GM20000 (cell line): Measurements from ENCODE around the gene DPP6.
A peak's percentile ranks its signal among the peaks of the same experiment; 100 is the strongest.

Experiments
- DNase-seq: peaks from one replicate; pipeline ENCODE4 v3.0.0; 2012; ENCODE audit warnings: low spot score
- TF ChIP-seq, protein P1 (sequence below): IDR thresholded peaks from 2 replicates; pipeline ENCODE4 v1.5.1; 2012; ENCODE audit warnings: mild to moderate bottlenecking, control low read depth; ENCODE audit errors: extremely low read depth, missing control alignments

DPP6 gene

DNA sequence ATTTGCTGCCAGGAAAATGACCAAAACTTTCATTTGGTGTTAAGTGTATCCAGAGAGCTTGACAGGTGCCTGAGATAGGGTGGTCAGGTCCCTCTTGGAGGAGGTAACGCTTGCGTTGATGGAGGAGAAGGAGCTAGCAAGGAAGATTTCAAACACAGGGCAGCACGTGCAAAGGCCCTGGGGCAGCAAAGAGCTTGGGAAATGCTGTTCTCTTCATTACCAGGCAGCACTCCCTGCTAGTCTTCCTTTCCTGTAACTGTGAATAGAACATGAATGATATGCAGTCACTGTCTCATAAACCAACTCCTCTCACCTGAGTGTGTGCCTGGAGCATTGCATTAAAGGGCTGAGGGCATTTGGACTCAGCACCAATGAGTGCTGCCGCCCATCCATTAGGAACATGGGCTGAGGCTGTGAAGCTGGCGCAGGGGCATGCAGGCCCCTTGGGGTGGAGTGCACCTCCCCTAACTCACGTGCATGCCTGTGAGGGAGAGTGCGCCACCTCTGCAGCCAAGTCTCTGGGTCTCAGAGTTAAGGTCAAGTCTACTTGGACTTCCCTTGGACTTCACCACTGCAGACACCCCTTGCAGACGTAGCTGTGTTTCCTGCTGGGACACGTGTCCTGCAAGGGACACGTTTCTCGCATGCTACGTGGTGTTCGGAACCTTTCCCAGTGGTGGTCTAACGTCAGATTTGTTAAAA, 813.9 kb downstream of the DPP6 start:
- DNase-seq = no peak
- TF ChIP-seq, protein P1, sequence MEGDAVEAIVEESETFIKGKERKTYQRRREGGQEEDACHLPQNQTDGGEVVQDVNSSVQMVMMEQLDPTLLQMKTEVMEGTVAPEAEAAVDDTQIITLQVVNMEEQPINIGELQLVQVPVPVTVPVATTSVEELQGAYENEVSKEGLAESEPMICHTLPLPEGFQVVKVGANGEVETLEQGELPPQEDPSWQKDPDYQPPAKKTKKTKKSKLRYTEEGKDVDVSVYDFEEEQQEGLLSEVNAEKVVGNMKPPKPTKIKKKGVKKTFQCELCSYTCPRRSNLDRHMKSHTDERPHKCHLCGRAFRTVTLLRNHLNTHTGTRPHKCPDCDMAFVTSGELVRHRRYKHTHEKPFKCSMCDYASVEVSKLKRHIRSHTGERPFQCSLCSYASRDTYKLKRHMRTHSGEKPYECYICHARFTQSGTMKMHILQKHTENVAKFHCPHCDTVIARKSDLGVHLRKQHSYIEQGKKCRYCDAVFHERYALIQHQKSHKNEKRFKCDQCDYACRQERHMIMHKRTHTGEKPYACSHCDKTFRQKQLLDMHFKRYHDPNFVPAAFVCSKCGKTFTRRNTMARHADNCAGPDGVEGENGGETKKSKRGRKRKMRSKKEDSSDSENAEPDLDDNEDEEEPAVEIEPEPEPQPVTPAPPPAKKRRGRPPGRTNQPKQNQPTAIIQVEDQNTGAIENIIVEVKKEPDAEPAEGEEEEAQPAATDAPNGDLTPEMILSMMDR = no peak

DNA sequence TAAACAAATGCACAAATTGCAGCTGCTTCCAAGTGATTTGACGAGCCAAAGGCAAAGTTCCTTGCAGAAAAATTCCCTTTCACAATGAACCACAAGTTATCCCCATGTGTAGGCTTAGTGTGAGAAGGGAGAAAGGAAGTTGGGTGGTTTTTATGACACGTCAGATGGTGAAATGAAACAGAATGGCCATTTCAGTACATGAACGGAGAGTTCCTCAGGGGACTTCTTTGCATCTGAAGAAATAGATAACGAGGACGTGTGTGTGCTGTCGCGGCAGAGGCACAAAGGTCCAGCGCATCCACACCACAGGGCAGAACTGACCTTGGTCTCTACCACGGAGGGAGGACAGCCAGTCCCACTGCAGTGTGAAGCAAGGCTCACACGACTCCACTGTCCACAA, 814.9 kb downstream of the DPP6 start:
- DNase-seq = peak; percentile 53
- TF ChIP-seq, protein P1 = no peak

DNA sequence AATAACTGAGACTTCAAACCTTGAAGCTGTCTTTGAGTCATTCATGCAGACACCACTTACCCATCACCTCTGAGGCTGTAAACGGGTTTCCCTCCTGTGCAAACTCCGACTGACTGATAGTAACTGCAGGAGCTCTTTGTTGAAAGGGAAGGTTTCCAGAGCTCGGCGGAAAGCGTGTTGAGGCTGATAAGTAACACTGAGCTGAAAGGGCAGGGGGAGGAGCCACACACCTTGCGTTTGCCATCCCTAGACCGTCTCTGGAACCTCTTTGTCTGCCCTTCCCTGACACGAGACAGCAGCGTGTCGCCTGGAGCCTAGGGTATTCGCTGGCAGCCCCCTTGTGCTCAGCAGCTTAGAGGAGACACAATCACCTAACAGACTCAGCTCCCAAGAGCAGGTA, 816.7 kb downstream of the DPP6 start:
- TF ChIP-seq, protein P1 = no peak

DNA sequence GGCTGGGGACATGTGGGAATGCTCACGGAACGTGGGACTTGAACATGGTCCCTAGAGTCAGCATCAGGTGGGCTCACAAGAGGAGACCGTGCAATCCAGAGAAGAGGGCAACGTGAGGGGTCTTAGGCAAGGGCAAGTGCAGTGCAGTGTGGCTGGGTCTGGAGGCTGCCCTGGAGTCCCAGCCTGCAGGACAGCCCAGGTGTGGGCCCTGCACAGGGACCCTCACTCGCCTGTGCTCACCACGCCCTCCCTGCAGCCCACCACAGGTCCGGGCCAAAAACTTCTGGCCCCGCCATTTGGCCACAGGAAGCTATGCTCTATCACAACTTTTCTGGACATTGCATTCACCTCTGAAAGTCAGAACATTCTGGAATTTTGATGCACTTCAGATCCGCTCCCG, 817.2 kb downstream of the DPP6 start:
- TF ChIP-seq, protein P1 = no peak
- no peak for DNase-seq

More for the DNA sequence above, 816.7 kb downstream of the DPP6 start:
- DNase-seq = no peak

DNA sequence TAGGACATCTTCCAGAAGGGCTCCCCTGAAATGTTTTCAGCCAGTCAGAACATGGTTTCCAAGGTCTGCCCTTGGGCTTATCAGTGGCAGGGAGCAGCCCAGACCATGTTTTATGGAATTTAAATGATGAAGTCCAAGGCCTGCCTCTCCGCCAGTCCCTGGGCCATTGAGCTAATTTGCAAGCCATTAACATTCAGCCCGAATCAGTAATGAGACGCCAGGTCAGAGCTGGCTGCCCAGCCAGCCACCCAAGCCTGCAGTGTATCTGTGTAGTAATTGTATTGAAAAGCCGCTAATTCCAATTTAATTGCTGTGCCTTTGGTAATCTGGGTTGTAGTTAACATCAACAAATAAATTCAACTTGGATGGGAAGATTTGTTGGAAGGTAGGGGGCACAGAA, 819.3 kb downstream of the DPP6 start:
- DNase-seq = no peak

DNA sequence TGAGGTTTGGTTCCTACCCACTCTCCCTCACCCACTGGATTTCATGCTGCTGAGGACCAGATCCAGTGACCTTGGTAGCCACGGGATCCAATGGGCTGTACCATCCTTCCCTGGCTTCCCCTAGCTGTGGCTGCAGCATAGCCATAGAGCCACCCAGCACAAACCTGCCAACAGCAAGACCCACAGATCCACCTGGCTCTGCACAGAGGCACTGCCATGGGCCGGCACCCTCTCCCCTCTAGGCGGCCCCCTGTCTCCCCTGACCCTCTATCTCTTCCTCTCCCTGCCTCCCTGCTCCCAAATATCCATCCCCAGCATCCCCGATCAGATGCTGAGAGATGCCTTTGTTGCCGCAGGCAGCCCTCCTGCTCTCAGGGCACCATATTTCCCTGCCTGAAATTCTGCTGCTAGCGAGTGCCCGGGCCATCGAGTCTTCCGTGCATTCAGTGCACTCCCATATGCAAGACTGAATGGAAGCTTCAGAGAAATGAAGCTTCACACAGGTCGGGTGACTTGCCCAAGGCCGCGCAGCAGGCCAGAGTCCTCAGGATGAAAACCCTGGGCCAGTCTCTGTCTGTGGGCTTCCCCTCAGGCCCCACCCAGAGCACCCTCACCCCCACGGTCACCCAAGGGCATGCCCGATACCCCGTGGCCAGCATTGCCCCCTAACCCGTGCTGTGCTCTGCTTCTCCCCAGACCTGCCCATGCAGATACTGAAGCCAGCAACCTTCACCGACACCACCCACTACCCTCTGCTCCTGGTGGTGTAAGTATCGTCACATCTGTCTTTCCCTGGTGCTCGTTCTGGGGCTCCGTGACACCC, 819.9 kb downstream of the DPP6 start:
- TF ChIP-seq, protein P1 = no peak
- DNase-seq = no peak

More for the DNA sequence above, 819.3 kb downstream of the DPP6 start:
- TF ChIP-seq, protein P1 = no peak

DNA sequence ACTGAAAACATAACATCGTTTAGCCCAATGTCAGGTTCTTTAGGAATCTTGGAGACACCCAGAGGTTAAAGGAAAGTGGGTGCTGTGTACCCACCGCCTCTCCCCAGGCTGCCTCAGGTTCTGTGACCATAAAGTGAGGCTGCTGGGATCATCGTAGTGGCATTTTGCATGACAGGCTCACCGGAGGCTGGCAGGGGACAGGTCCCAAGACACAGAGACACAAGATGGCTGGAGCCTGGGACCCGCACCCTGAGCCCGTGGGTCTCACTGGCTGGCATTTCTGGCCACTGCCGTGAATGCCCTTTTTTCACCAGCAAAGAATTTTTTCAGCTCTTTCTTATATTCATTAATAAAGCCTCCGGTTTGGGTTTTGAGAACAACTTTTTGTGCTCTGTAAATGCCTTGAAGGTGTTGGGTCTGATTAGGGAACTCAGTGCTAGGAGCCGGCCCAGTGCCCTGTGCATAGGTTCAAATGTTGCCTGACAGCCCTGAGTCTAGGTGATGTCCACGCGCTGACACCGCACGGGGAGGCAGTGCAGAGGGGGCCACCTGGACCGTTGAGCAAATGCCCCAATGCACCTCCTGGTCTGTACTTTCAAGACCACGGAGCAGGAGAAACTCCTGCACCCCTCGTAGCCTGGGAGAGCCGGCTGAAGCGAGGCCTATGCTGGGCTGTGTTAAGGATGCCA, 820.8 kb downstream of the DPP6 start:
- TF ChIP-seq, protein P1 = no peak
- DNase-seq = no peak
